Kidney capillary endothelial cell (primary cell): Measurements from ENCODE around the gene LTBP2.
A peak's percentile ranks its signal among the peaks of the same experiment; 100 is the strongest.

ENCODE experiments used
- DNase-seq: peaks from one replicate; pipeline ENCODE4 v3.0.0-alpha.2; 2018; ENCODE audit warnings: low spot score

Gene LTBP2

GRCh38 chr14:74612350-74613021 is 449 bp upstream of the LTBP2 start:
- DNase-seq, result peak; percentile 89

GRCh38 chr14:74610866-74611649 is 979 bp downstream of the LTBP2 start:
- DNase-seq, result no peak

- DNase-seq, result no peak
These were observed 1.7 kb downstream of the LTBP2 start for GRCh38 chr14:74610199-74610865.

GRCh38 chr14:74609721-74610120 is 2.3 kb downstream of the LTBP2 start:
- DNase-seq, result no peak

- peak; percentile 86 for DNase-seq
These were observed 3.0 kb downstream of the LTBP2 start for GRCh38 chr14:74608959-74609611.

- DNase-seq, result no peak
These were observed 5.3 kb downstream of the LTBP2 start for GRCh38 chr14:74606727-74607126.

GRCh38 chr14:74605531-74606223 is 6.4 kb downstream of the LTBP2 start:
- no peak for DNase-seq

- DNase-seq, result no peak
These were observed 7.1 kb downstream of the LTBP2 start for GRCh38 chr14:74604911-74605310.

GRCh38 chr14:74604157-74604556 is 7.9 kb downstream of the LTBP2 start:
- no peak for DNase-seq

GRCh38 chr14:74601982-74602381 is 10.1 kb downstream of the LTBP2 start:
- DNase-seq, result no peak

- DNase-seq, result no peak
These were observed 12.1 kb downstream of the LTBP2 start for GRCh38 chr14:74599946-74600345.

GRCh38 chr14:74599321-74599761 is 12.7 kb downstream of the LTBP2 start:
- no peak for DNase-seq

- DNase-seq, result no peak
These were observed 15.1 kb downstream of the LTBP2 start for GRCh38 chr14:74596741-74597450.

- no peak for DNase-seq
These were observed 16.9 kb downstream of the LTBP2 start for GRCh38 chr14:74595006-74595735.

- no peak for DNase-seq
These were observed 17.4 kb downstream of the LTBP2 start for GRCh38 chr14:74594606-74595005.

GRCh38 chr14:74594029-74594428 is 18.0 kb downstream of the LTBP2 start:
- no peak for DNase-seq

GRCh38 chr14:74593241-74593953 is 18.6 kb downstream of the LTBP2 start:
- no peak for DNase-seq

- DNase-seq, result no peak
These were observed 19.4 kb downstream of the LTBP2 start for GRCh38 chr14:74592476-74593201.

- no peak for DNase-seq
These were observed 20.1 kb downstream of the LTBP2 start for GRCh38 chr14:74591899-74592298.
